Esophagus muscularis mucosa (tissue), 3 donors: ENCODE data around the gene PLD4.

Source experiments
- CTCF ChIP-seq, 3 experiments: fragments of 200-600 bp in 2 of 3; fragments of 450-650 bp in 1 of 3; sonication (generic) in 2 of 3; IDR thresholded peaks; one replicate each; pipeline ENCODE4 v1.5.1; 2017 to 2019; ENCODE audit warnings: antibody characterized with exemption in 3 of 3, mild to moderate bottlenecking in 2 of 3, moderate library complexity in 1 of 3
- POLR2A ChIP-seq: fragments of 450-650 bp; IDR thresholded peaks from one replicate; pipeline ENCODE4 v1.6.1; 2017; ENCODE audit warnings: antibody characterized with exemption, moderate library complexity, mild to moderate bottlenecking, low read depth

- TF ChIP-seq CTCF (IDR thresholded peaks at IDR 0.05) = no peak
- TF ChIP-seq POLR2A = no peak
Measured at GRCh38 chr14:104953097-104953496, 28.4 kb downstream of the PLD4 start.
